NCI-H460 (cell line): ENCODE results near the gene LMO2. TPM values are rescaled to one million over a fixed set of nuclear protein-coding genes. Genes with fewer than 3 reads are reported as not detected.

Experiments used
- DNase-seq: peaks from one replicate; pipeline ENCODE4 v3.0.0-alpha.2; 2016; ENCODE audit warnings: low read depth; ENCODE audit errors: extremely low read depth
- total RNA-seq: library from RNA; depleted of rRNA; stranded (reverse); fragments of >200 nt; shearing (Covaris generic); gene quantifications from 2 replicates; pipeline ENCODE4 v1.2.3, GENCODE V29; 2014

LMO2 gene
- total RNA-seq, 1 experiment from 2014 or later: 0.20 TPM

DNA sequence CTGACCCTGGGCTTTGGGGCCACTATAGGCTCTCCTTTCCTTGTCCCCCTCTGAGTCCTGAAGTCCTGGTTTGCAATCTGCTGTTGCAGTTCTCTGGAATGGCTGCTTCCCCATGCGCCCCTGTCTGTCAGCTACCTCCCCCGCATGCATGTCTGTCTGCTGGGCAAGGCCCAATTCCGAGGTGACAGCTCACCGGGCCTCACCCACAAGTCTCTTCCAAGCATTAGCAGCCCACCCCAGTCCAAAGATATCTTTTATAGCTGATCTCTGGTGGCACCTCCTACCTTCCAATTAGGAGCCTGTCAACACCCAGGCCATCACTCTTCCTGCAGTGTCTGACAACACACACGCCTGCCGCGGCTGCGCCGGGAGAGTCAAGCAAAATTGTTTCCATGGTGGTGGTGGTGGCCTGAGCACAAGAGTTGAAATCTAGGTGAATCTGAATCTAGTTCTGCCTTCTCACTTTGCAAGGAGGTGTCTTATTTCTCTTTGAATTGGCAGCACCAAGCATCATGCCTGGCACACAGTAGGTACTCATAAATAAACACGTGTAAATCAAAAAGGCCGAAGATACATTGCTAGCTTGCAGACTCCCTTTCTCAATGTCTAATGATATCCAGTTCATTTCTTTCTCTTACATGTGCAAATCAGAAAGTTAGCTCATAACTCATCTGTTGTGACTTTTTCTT lies 1.2 kb upstream of the LMO2 start:
- DNase-seq: no peak

DNA sequence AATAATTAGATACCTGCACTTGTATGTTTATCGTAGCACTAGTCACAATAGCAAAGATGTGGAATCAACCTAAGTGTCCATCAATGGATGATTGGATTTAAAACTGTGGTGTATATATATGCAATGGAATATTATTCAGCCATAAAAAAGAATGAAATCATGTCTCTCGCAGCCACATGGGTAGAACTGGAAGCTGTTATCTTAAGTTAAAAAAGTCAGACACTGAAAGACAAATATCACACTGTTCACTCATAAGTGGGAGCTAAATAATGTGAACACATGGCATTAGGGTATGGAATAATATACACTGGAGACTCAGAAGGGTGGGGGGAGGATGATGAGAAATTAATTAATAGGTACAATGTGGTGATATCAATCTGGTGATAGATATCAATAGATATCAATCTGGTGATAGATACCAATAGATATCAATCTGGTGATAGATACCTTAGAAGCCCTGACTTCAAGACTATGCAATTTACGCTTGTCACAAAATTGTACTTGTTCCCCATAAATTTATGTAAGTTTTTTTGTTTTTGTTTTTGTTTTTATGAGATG lies 2.0 kb downstream of the LMO2 start:
- no peak for DNase-seq

DNA sequence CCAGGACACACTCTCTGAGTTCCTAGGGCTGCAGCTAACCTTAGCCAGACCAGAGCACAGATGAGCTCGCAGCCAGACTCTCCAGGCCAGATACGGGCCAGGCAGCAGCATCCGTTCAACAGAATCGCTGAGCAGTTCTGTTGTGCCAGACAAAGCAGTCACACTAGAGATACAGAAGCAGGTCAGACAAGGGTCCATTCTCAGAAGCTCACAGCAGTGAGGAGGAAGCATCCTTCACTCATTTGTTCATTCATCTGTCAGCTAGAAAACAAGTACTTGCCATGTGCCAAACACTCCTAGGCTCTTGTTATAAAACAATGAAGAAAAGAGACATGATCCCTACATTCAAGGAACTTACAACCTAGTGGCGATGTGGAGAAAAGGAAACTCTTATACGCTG lies 2.6 kb downstream of the LMO2 start:
- no peak for DNase-seq

DNA sequence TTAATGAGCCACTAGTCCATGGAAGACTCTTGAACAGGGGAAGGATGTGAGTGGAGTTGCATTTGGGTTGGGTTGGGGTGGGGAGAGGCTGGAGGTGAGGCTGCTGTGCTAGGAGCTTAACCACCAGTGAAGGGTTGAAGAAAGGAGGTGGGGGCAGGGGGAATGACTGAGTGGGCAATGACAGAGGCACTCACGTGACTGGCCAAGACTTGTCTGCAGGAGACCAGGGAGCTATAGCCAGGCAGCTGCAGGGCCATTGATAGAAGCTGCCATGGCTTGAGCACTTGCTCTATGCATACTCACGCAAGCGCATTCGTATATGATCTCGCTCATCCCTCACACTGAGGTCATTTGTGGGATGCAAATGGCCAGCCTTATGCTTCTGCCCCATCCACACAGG lies 4.0 kb downstream of the LMO2 start:
- DNase-seq: no peak

DNA sequence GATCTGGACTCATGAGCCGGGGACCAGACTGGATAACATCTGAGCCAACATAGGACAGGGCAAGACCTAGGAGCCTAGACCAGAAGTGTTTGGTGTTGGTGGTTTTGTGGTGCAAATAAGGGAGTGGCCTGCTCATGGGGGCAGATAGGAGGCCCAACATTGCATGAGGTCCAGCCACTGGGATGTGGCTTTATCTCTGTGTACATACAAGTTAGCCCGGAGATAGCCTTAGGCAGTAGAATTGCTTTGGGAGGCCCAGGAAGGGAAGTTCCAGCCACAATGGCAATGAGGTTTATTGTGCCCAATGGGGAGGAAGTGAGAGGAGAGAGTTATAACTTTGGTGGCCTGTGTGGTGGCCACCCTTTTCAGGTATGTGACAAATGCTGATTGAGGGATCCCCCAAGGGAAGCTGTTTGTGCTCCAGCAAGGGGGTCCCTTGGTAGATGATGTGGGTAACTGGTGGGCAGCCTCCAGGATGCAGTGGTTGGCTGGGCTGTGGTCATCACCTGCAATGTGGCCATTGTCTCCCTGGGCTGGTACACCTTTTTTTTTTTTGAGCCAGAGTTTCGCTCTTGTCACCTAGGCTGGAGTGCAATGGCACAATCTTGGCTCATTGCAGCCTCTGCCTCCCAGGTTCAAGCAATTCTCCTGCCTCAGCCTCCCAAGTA lies 6.4 kb downstream of the LMO2 start:
- DNase-seq: no peak

DNA sequence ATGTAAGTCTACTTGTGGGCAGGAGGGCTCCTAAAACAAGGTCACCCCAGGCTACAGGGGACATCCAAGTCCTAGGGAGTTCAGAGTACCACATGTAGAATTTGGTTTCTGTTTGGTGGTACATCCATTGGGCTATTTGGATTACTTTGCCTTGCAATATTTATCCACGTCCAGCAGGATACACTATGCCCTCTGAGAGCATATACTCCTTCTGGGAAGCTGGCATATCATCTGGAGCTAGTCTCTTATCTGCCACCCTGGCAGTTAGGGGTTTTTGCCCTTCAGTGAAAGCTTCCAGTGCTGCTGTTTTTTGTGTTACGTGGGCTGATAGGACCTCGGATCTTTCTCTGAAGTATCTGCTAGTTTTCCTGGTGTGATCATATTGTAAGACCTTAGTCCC lies 7.3 kb downstream of the LMO2 start:
- no peak for DNase-seq

DNA sequence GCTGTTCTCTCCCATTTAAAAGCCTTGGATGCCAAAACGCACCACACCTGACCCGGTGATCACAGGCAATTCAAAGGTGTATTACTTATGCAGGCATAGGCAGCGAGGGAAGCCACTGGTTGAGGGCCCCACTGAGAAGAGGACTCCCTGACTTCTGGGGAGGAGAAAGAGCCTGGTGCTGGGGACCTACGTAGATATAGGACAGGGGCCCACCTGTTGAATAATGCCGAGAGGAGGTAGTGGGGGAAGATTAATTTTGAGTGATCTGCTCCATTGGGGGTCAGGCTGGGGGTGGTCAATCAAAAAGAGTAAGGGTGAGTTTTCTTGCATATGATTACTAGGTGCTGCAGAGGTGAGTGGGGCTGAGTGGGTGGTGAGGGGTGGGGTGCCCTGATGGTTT lies 7.8 kb downstream of the LMO2 start:
- no peak for DNase-seq

DNA sequence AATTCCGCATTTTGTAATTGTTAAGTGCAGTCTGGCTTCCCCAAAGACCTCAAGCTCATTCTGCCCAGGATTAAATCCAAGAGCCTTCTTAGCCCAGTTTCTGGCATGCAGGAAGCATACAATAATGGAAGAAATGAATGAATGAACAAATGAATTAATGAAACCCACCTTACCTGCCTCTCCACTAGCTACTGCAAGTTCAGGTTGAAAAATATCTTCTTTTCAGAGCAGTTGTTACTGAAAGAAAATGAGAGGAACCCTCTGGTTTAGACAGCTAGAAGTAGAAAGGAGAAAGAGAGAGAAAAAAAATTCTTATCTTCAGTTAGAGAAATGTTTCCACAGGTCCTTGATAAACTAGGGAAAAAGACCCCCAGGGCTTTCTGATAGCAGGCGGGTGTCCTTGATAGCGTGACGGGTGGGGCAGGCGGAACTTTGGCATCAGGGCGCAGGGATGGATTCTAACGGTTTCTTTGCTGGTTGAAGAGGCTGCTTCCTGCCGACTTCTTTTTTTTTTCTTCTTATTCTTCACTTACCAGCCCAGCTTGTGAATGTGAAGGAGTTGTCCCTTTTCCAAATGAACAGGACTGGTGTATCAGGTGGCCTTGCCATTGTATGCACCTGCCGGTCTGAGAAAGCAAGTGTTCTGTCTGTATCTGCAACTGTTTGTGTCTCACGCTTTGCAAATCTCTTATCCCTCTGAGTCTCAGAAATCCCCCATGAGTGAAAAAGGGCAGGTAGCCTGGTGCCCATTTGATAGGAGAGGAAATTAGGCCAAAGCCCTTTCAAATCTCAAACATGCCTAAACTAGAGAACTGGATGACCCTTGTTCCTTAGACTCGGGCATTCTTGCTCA lies 10.0 kb downstream of the LMO2 start:
- DNase-seq: no peak

DNA sequence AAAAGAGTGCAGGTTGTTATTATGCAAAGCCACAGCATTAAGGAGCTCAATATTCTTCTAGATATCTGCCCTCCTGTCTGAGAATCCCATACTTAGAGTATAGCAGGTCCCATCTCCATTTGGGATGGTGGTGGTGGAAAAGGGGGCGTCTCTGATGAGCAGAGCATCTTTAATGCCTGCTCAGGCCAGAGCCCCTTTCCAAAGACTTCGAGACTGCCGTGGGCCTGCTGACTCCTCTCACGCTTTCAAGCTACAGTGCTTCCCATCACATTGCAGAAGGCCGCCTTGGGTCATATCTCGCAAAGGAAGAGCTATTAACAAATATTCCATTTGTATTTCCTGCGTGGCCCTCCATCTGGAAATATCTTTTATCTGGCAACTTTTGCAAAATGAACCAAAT lies 10.9 kb downstream of the LMO2 start:
- DNase-seq: no peak

DNA sequence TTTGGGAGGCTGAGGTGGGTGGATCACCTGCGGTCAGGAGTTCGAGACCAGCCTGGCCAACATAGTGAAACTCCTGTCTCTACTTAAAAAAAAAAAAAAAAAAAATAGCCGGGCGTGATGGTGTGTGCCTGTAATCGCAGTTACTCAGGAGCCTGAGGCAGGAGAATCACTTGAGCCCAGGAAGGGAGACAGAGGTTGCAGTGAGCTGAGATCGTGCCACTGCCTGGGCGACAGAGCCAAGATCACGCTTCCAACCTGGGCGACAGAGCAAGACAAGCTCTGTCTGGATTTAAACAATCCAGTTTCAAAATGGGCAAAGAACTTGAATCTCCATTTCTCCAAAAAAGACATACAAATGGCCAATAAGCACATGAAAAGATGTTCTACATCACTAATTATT lies 12.5 kb downstream of the LMO2 start:
- DNase-seq: no peak

DNA sequence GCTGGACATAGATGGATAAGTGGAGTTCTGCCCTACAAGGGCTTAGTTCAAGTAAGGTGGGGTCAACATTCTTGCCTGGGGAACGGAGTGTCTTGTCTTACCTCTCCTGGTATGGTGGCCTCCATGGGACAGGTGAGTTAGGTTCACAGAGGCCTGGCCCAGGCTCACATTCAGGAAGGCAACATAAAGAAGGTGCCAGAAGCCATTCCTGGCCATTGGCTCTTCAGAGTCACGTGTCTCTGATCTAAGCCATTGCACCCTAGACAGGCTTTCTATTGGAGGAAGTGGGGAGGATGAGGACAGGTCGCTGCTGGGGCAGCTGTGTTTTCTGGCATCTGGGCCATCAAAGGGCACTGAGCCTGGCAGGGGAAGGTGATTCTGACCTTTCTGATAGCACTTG lies 14.8 kb downstream of the LMO2 start:
- DNase-seq: no peak

DNA sequence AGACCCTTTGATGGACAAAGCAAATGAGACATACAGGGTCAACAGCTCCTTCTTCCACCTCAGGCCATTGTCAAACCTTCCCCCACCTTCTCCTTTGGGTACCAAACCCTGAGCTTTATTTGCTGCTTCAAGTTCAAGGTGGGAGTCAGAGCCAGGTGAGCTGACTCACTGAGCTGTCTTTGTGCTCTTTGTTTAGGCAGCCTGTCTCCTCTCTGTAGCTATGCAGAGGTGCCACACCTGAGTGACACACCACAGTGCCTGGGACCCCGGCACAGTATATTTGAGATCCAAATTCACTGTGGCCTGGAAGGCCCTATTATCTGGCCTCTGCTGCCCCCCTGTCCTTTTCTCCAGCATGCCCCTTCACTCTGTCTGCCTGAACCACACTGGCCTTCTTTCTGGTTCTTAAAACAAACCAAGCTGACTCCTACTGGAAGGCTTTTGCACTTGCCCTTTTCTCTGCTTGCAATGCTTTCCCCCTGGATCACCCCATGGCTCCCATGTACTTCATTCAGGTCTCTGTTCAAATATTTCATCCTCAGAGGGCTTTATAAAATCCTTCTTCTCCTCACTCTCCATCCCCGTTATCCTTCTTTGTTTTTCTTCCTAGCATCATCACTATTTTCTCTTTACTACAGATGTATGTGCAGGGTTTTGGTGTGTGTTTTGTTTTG lies 16.1 kb downstream of the LMO2 start:
- no peak for DNase-seq

DNA sequence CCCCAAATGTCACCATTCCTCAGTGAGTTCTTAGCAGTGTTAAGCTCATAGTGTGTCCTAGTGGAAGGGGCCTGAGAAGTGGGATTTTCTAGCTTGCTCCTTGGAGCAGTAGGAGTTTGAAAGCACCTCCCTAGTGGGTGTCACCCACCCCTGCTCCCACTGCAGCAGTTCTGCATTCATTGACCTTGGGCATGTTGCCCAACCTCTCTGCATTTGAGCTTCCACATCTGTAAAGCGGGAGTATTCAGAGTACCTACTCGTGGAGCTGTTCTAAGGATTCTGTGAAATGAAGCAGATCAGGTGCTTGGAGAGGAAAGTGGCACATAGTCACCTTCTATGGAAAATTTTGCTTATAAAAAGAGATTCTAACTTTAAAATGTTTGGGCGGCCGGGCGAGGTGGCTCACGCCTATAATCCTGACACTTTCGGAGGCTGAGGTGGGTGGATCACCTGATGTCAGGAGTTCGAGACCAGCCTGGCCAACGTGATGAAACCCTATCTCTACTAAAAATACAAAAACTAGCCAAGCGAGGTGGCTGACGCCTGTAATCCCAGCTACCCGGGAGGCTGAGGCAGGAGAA lies 16.9 kb downstream of the LMO2 start:
- DNase-seq: no peak

DNA sequence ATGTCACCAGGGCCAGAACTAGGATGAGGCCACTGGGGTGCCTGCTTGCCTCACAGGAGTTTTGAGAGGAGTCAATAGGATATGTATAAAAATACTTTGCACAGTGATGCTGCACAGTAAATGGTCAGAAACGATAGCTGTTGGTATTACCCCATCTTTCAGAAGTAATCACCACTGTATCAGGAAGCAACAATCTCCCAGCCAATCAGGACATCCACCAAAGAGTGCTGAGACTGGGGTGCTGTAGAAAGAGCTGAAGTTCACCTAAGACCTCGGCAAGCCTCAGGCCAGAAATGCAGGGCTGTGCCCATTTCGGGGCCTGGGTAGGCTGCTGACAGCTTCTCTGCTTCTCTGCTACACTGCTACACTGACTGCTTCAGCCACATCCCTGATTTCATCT lies 17.4 kb downstream of the LMO2 start:
- no peak for DNase-seq

DNA sequence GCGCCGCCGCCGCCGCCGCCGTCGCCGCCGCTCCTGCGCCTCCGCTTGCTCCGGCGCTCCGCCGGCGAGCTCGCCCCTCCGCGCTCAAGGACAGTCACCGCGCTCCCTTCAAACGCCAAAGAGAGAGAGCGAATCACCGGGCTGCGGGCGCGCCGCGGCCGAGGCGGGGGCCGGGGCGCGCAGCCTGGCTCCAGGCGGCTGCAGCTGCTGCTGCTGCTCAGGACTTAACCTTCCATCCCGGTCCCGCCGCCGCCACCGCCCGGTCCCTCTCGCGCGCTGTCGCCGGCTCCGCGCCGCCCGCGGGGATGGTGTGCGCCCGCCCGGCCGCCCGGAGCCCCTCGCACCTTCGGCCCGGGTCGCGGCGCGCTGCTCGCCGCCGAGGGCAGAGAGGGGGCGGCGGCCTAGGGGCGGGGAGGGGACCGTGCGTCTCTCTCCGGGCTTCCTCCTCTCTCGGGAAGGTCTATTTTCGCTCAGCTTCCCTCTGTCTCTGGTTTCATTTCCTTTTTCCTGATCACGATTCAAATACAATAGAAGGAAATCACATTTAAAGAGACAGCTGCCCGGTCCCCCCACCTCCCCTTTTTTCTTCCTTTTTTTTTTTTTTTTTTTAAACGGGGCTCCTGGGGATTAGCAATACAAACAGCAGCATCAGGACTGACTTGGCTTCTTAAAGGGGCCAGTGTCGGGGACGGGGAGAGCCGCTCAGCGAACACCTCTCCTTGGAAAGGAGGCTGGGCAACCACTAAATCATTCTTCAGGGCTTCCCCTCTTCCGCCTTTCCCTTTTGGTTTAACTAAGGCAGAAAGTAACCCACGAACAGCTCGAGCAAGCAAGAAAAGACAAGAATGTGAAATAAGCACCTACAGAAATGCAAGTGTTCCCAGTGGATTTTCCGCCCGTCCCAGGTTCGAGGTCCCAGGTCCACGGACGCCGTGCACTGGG lies 22.1 kb downstream of the LMO2 start:
- DNase-seq: no peak

DNA sequence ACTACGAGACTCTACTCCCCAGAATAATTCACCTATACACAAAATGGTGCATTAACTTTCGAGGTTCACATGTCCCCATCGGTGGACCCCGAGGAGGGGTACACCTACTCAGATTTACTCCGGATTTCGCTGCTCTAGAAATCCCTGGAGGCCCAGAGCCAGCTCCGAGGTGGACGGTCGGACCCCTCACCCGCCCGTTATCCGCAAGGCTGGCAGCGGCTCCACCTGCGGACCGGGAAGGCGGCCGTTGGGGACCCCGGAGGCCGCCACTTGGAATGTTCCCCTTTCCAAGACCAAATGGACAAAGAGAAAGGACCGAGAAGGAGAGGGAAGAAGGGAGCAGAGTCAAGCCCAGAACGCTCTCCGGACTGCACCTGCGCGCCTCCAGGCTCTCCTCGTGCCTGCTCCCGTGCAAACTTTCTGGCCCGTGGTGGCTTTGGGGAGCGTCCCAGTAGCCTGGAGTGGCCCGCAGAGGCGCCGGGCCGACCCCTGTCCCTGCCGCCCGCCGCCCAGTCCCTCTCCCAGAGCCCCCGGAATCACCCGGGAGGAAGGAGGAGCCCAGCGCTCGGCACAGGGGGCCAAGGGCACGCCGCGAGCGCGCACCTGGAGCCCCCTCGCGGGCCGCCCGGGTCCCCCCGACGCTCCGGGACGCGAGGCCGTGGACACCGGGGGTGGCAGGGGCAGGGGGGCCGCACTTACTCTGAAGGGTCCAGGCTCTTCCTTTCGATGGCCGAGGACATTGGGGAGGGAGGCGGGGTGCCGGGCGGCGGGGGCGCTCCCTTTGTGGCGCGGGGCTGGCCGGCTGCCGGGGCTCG lies 23.0 kb downstream of the LMO2 start:
- DNase-seq: no peak

DNA sequence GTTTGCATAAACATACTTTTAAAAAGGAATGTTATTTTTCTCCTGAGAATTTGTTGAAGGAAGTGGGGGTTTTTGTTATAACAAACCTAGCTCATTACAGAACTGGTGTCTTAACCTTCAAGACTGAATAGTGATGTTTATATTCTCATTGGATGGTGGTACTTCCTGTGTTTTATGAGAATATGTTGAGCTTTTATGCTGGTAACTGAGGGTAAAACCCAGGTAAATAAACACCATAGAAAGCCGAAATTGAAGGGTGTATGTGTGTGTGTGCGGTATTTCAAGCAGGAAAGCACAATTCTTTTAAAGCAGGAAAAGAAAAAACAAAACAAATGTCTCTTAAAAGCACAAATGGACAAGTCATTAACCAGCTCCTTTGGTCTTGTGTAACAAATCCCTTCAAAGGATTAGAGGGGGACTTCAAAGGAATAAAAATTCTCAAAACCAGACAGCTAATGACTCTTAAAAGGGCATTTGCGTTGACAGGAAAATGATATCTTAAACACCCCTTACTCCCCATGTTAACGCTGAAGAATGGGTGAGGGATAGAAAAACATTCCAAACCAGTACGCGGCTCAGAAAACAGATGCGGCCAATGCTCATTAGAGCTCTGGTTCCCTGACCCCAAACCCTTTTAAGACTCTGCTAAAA lies 23.8 kb downstream of the LMO2 start:
- DNase-seq: no peak

DNA sequence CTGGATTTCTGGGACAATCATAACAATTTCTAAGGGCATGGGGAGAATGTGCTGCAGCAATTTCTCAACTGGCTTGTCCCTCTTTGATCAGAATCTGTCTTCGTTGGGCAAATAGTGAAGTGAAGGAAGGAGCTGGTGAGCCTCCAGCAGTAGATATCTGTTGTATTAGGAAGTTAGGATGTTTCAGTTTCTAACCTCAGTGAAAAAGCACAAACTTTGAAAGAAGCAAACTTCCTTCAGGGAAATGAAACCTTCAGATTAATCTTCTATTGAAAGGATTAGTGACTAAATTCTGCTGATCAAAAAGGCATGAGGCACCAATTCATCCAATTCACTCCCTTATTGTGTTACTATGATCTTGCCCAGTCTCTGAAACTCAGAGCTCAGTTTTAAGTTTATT lies 24.3 kb downstream of the LMO2 start:
- DNase-seq: no peak
